Kidney tubule cell (primary cell): ENCODE data around the gene ANO3.

Source experiments
- DNase-seq: peaks from one replicate; pipeline ENCODE4 v3.0.0-alpha.2; 2018; ENCODE audit warnings: low spot score

ANO3 gene

DNA sequence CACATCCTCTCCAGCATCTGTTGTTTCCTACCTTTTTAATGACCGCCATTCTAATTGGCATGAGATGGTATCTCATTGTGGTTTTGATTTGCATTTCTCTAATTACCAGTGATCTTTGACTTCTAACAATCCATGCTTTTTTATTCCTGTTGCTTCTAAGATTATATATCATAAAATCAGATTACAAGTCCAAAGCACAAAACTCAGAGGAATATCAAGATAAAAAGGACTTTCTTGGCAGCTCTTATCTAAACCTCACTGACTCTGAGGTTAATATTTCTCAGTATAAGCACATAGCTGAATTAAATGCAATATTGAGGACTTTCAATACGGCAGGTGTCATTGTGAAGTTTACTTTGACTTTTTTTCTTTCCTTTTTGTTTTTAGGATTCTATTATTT is 378.6 kb downstream of the ANO3 start:
- DNase-seq, result no peak

- DNase-seq, result no peak
These were observed 380.6 kb downstream of the ANO3 start for GRCh38 chr11:26712497-26712896.
